Gastrocnemius medialis (tissue), 4 donors: ENCODE measurements around the gene WDR4. TPM values are rescaled to one million over a fixed set of nuclear protein-coding genes. Genes with fewer than 3 reads are reported as not detected.

Experiments used
- ATAC-seq, 2 donors: fragments of 150-250 bp; one replicate each; pipeline ENCODE4 v1.9.1; 2016
- DNase-seq, 2 donors: peaks; one replicate each; pipeline ENCODE4 v3.0.0-alpha.2; 2019
- H3K27ac ChIP-seq, 4 donors: fragments of 200-600 bp; sonication (generic); 1 replicate in 1 of 4; 2 replicates in 3 of 4; pipeline ENCODE4 v1.5.1; 2016 to 2018; ENCODE audit warnings: mild to moderate bottlenecking in 2 of 4, moderate library complexity in 1 of 4
- H3K27me3 ChIP-seq, 3 donors: fragments of 200-600 bp; sonication (generic) in 2 of 3; 1 replicate in 1 of 3; 2 replicates in 2 of 3; pipeline versions ENCODE4 v1.5.1 to v1.6.0; 2016 to 2019; ENCODE audit warnings: mild to moderate bottlenecking in 1 of 3, moderate library complexity in 1 of 3
- H3K36me3 ChIP-seq, 2 donors: fragments of 200-600 bp; sonication (generic) in 1 of 2; one replicate each; pipeline ENCODE4 v1.5.1; 2017 to 2018
- H3K4me1 ChIP-seq, 2 donors: fragments of 200-600 bp; sonication (generic) in 1 of 2; one replicate each; pipeline ENCODE4 v1.5.1; 2016 to 2017; ENCODE audit warnings: mild to moderate bottlenecking in 2 of 2
- H3K4me3 ChIP-seq, 4 donors: fragments of 200-600 bp; sonication (generic) in 3 of 4; 1 replicate in 1 of 4; 2 replicates in 3 of 4; pipeline ENCODE4 v1.5.1; 2016 to 2019; ENCODE audit warnings: mild to moderate bottlenecking in 2 of 4
- H3K9me3 ChIP-seq, 3 donors: fragments of 200-600 bp; sonication (generic) in 2 of 3; 1 replicate in 1 of 3; 2 replicates in 2 of 3; pipeline ENCODE4 v1.5.1; 2016 to 2019
- POLR2A ChIP-seq, 2 donors: fragments of 450-650 bp; IDR thresholded peaks; one replicate each; pipeline ENCODE4 v1.6.1; 2017; ENCODE audit warnings: antibody characterized with exemption in 2 of 2, mild to moderate bottlenecking in 2 of 2, moderate library complexity in 2 of 2
- in situ Hi-C, 4 donors: fragments of 200-750 bp; cut with MboI; loops; one replicate each; pipeline versions ENCODE4 v1.15.0 to v1.8.0; 2017; ENCODE audit warnings: low sequenced_read_pairs in 4 of 4
- intact Hi-C: fragments of 100-400 bp; cut with DNase I; formaldehyde crosslinking; loops from one replicate; pipeline ENCODE4 v1.15.1; 2023; ENCODE audit warnings: low total_unique reads
- total RNA-seq, 4 donors: library from RNA; depleted of rRNA; stranded (reverse); fragments of >200 nt; gene quantifications; one replicate each; pipeline versions ENCODE4 v1.1.0 to v1.2.3, GENCODE V29; 2016
- TF ChIP-seq, protein P1 (sequence below), 5 experiments: fragments of 450-650 bp in 3 of 5; fragments of 200-600 bp in 2 of 5; sonication (generic) in 2 of 5; IDR thresholded peaks in 4 of 5; conservative IDR thresholded peaks in 1 of 5; 1 replicate in 4 of 5; 2 replicates in 1 of 5; pipeline ENCODE4 v1.5.1; 2016 to 2019; ENCODE audit warnings: antibody characterized with exemption in 5 of 5, mild to moderate bottlenecking in 3 of 5, moderate library complexity in 3 of 5

Gene WDR4
- total RNA-seq, 4 donors from 2014 or later, result 1.9 to 13.3 (median 4.4) TPM

DNA sequence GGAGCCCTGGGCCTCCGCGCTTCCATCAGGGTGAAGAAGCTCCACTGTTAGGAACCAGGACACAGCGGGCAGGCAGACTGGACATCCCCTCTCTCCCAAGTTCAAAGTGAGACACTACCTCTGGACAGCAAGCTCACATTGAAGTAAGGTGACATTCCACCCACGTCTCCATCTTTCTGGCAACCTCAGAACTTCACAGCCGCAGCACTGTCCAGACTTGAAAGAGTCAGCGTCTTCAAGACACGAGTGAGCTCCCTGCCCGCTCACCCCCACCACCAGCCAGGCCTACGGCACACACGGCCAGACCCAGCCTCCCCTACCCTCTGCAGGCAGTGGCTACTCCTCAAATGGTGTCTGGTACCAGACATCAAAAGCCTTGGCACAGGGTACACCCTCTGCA, 11.1 kb downstream of the WDR4 start:
- Histone ChIP-seq H3K36me3 (peaks cover 0 to 54% of the 10 kb centered on the region in 2 donors), H3K4me3 (no peak overlapping the region), H3K4me1 (no peaks in the 10 kb centered on the region), H3K9me3 (no peaks in the 10 kb centered on the region), H3K27me3 (no peaks in the 10 kb centered on the region), H3K27ac (no peak overlapping the region)
- TF ChIP-seq POLR2A (IDR thresholded peaks at IDR 0.05), result no peak
- TF ChIP-seq, protein P1, sequence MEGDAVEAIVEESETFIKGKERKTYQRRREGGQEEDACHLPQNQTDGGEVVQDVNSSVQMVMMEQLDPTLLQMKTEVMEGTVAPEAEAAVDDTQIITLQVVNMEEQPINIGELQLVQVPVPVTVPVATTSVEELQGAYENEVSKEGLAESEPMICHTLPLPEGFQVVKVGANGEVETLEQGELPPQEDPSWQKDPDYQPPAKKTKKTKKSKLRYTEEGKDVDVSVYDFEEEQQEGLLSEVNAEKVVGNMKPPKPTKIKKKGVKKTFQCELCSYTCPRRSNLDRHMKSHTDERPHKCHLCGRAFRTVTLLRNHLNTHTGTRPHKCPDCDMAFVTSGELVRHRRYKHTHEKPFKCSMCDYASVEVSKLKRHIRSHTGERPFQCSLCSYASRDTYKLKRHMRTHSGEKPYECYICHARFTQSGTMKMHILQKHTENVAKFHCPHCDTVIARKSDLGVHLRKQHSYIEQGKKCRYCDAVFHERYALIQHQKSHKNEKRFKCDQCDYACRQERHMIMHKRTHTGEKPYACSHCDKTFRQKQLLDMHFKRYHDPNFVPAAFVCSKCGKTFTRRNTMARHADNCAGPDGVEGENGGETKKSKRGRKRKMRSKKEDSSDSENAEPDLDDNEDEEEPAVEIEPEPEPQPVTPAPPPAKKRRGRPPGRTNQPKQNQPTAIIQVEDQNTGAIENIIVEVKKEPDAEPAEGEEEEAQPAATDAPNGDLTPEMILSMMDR (IDR thresholded peaks at IDR 0.05 in 4 of 5, conservative IDR thresholded peaks at IDR 0.05 in 1 of 5), result no peak
- DNase-seq, result no peak
- no peak for ATAC-seq
- intact Hi-C loops (no loop called here), in situ Hi-C loops (no loop called here)

DNA sequence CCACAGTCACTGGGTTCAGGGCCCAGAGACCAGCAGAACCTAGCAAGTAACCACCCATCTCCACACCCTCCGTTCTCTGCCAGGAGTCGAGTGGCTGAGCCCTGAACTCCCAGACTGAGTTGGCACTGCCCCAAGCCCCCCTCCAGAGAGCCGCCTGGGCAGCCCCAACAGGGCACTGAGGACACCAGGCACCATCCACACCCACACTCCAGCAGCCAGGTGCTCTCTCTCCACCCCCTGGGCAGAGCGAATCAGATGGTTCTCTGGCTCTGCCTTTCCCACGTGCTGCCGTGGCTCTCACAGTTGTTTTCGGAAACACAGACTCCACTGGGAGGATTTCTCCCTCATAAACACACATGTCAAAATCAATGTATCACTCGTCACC, 13.6 kb downstream of the WDR4 start:
- Histone ChIP-seq H3K27me3 (no peaks in the 10 kb centered on the region), H3K36me3 (peaks cover 0 to 49% of the 10 kb centered on the region in 2 donors), H3K9me3 (no peaks in the 10 kb centered on the region), H3K27ac (peak overlapping the region; percentile 16 to 46 (median 32)), H3K4me1 (no peaks in the 10 kb centered on the region), H3K4me3 (no peak overlapping the region)
- DNase-seq (peak in 1 of 2 donors; percentile 33), ATAC-seq (peak; percentile 32 to 45)
- TF ChIP-seq, protein P1 (IDR thresholded peaks at IDR 0.05 in 4 of 5, conservative IDR thresholded peaks at IDR 0.05 in 1 of 5), result no peak
- TF ChIP-seq POLR2A (IDR thresholded peaks at IDR 0.05), result no peak
- intact Hi-C loops (no loop called here), in situ Hi-C loops (no loop called here)

DNA sequence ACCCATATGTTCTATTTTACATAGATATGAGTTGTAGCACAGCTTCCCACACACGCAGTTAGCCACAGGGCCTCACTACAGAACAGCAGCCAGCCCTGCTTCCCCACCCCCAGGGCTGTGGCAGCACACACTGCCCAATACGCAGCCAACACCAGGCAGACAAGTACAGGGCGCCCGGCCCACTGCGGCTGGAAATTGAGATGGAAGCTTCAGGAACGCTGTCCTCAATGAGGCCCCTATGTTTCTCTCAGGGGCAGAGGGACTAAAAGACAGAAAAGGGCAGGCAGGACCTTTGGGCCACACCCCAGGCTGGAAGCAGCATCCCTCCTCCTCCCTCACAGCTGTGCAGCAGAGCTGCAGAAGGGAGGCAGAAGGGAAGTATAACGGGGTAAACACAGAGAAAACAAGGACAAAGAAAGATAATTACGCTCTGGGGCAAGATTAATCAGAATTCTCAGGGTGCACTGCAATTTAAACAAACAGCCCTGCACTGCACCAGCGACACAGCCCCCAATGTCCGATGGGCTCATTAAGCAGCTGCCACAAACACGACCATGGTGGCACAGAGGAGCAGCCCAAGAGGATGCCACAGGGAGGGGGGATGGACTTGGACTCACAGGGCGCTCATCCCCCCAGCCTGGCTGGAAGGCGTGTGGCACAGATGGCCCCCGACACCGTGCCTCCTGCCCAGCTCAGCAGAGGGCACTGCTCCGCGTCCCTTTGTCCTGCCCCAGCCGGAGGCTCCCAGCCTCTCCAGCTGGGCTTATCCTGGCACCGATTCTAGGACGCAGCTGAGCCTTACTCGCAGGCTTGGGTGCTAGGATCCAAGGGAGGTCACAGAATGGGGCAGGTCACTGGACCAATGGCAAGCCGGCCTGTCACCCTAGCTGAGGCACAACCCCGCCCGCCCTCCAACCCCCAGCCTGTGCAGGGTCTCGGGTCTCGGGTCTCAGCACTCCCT, 14.2 kb downstream of the WDR4 start:
- intact Hi-C loops, result no loop called here
- in situ Hi-C loops, result no loop called here
- peak; percentile 21 to 56 for ATAC-seq
- Histone ChIP-seq H3K36me3 (peaks cover 0 to 50% of the 10 kb centered on the region in 2 donors), H3K27ac (peak overlapping the region in 2 of 4 donors; percentile 27 to 46), H3K4me3 (no peak overlapping the region), H3K9me3 (no peaks in the 10 kb centered on the region), H3K27me3 (no peaks in the 10 kb centered on the region), H3K4me1 (no peaks in the 10 kb centered on the region)
- TF ChIP-seq, protein P1 (IDR thresholded peaks at IDR 0.05 in 4 of 5, conservative IDR thresholded peaks at IDR 0.05 in 1 of 5), result no peak
- TF ChIP-seq POLR2A (IDR thresholded peaks at IDR 0.05), result no peak
- DNase-seq, result no peak

DNA sequence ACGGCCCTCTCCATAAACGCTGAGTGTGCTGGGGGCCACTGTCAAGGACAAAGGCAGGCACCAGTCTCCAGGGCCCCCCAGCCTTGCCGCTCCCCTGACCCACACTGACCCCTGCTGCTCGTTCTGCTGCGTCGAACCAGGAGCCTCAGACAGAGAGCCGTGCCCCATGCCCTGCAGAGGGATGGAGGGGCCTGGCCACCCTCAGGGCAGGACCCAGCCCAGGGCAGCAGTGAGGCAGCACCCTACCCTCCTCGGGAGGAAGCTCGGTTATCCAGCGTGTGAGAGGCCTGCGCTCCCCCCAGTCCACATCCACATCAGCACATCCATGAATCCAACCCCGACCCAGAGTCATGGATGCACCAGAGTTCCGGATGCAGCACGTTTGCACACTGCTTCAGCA, 15.1 kb downstream of the WDR4 start:
- peaks cover 0 to 56% of the 10 kb centered on the region in 2 donors for H3K36me3 ChIP-seq

More for the DNA sequence above, 15.1 kb downstream of the WDR4 start:
- no peak overlapping the region for H3K4me3 ChIP-seq
- intact Hi-C loops, result no loop called here
- no peaks in the 10 kb centered on the region for H3K27me3 ChIP-seq
- in situ Hi-C loops, result no loop called here
- no peak for DNase-seq
- H3K27ac ChIP-seq, result no peak overlapping the region
- H3K9me3 ChIP-seq, result no peaks in the 10 kb centered on the region
- ATAC-seq, result no peak
- no peaks in the 10 kb centered on the region for H3K4me1 ChIP-seq
- TF ChIP-seq, protein P1 (IDR thresholded peaks at IDR 0.05 in 4 of 5, conservative IDR thresholded peaks at IDR 0.05 in 1 of 5), result no peak
- TF ChIP-seq POLR2A (IDR thresholded peaks at IDR 0.05), result no peak
